HEK293 (cell line): ENCODE results near the gene PIP5K1B.

Source experiments
- CTCF ChIA-PET: fragments of 350-600 bp; formaldehyde crosslinking; extraction: SDS; loops from one replicate; lab custom pipeline; 2021; ENCODE audit warnings: antibody characterized with exemption; lab: Yijun Ruan, JAX
- POLR2A ChIA-PET: fragments of 300-600 bp; formaldehyde crosslinking; extraction: SDS; loops from one replicate; lab custom pipeline; 2020; ENCODE audit warnings: antibody characterized with exemption, inconsistent platforms; lab: Yijun Ruan, JAX
- H3K27ac ChIP-seq: fragments of 200-500 bp; sonication (Bioruptor generic); 2 replicates; pipeline ENCODE4 v1.5.1; 2014; ENCODE audit warnings: low read depth, low read length, control low read depth, inconsistent platforms; ENCODE audit errors: extremely low read depth
- H3K36me3 ChIP-seq, 2 experiments: fragments of 200-500 bp in 1 of 2; sonication (Bioruptor generic) in 1 of 2; 1 replicate in 1 of 2; 2 replicates in 1 of 2; pipeline ENCODE4 v1.5.1; 2014 to 2017; ENCODE audit warnings: inconsistent platforms in 2 of 2, low read length in 2 of 2; ENCODE audit not compliant: control insufficient read depth in 2 of 2, insufficient read depth in 1 of 2
- H3K4me1 ChIP-seq: fragments of 200-500 bp; sonication (Bioruptor generic); 2 replicates; pipeline ENCODE4 v1.5.1; 2014; ENCODE audit warnings: mild to moderate bottlenecking, low read length, inconsistent platforms; ENCODE audit not compliant: control insufficient read depth, insufficient read depth
- H3K4me3 ChIP-seq: 2 replicates; pipeline ENCODE4 v1.5.1; 2011; ENCODE audit warnings: low read depth, mild to moderate bottlenecking, control low read depth, low read length, moderate library complexity
- H3K9me3 ChIP-seq: fragments of 200-500 bp; sonication (Bioruptor generic); 2 replicates; pipeline ENCODE4 v1.5.1; 2014; ENCODE audit warnings: low read depth, low read length, inconsistent platforms; ENCODE audit not compliant: control insufficient read depth, insufficient read depth
- INSM2 ChIP-seq: fragments of 450-650 bp; formaldehyde crosslinking; IDR thresholded peaks from 2 replicates; pipeline ENCODE4 v1.5.1; 2016; ENCODE audit warnings: missing biosample characterization, missing genetic modification characterization
- KLF7 ChIP-seq: fragments of 450-650 bp; formaldehyde crosslinking; IDR thresholded peaks from 2 replicates; pipeline ENCODE4 v1.5.1; 2016; ENCODE audit warnings: missing biosample characterization, missing genetic modification characterization, borderline replicate concordance
- KLF8 ChIP-seq: fragments of 450-650 bp; formaldehyde crosslinking; IDR thresholded peaks from 2 replicates; pipeline ENCODE4 v1.5.1; 2016; ENCODE audit warnings: missing biosample characterization, missing genetic modification characterization
- YY2 ChIP-seq: fragments of 450-650 bp; formaldehyde crosslinking; IDR thresholded peaks from 2 replicates; pipeline ENCODE4 v1.5.1; 2016; ENCODE audit warnings: missing biosample characterization, missing genetic modification characterization
- ZBTB17 ChIP-seq: fragments of 450-650 bp; formaldehyde crosslinking; IDR thresholded peaks from 2 replicates; pipeline ENCODE4 v1.5.1; 2016; ENCODE audit warnings: missing biosample characterization, missing genetic modification characterization
- ZBTB21 ChIP-seq: fragments of 450-650 bp; formaldehyde crosslinking; IDR thresholded peaks from 2 replicates; pipeline ENCODE4 v1.5.1; 2017; ENCODE audit warnings: missing biosample characterization, missing genetic modification characterization
- ZBTB48 ChIP-seq: fragments of 450-650 bp; formaldehyde crosslinking; IDR thresholded peaks from 2 replicates; pipeline ENCODE4 v1.5.1; 2016; ENCODE audit warnings: missing biosample characterization, missing genetic modification characterization
- ZFP69B ChIP-seq: fragments of 450-650 bp; formaldehyde crosslinking; IDR thresholded peaks from 2 replicates; pipeline ENCODE4 v1.5.1; 2016; ENCODE audit warnings: missing biosample characterization, missing genetic modification characterization
- ZNF121 ChIP-seq: fragments of 450-650 bp; formaldehyde crosslinking; IDR thresholded peaks from 2 replicates; pipeline ENCODE4 v1.5.1; 2016; ENCODE audit warnings: missing biosample characterization, missing genetic modification characterization
- ZNF184 ChIP-seq: fragments of 450-650 bp; IDR thresholded peaks from 2 replicates; pipeline ENCODE4 v1.5.1; 2018; ENCODE audit warnings: missing biosample characterization, mild to moderate bottlenecking, missing genetic modification characterization
- ZNF211 ChIP-seq: fragments of 450-650 bp; formaldehyde crosslinking; IDR thresholded peaks from 2 replicates; pipeline ENCODE4 v1.5.1; 2016; ENCODE audit warnings: low read depth, missing biosample characterization, missing genetic modification characterization
- ZNF221 ChIP-seq: fragments of 450-650 bp; formaldehyde crosslinking; IDR thresholded peaks from 2 replicates; pipeline ENCODE4 v1.5.1; 2017; ENCODE audit warnings: missing biosample characterization, missing genetic modification characterization, borderline replicate concordance
- ZNF302 ChIP-seq: fragments of 450-650 bp; formaldehyde crosslinking; IDR thresholded peaks from 2 replicates; pipeline ENCODE4 v1.5.1; 2016; ENCODE audit warnings: missing biosample characterization, missing genetic modification characterization, low read depth
- ZNF311 ChIP-seq: fragments of 450-650 bp; formaldehyde crosslinking; IDR thresholded peaks from 2 replicates; pipeline ENCODE4 v1.5.1; 2017; ENCODE audit warnings: missing biosample characterization, missing genetic modification characterization, borderline replicate concordance
- ZNF350 ChIP-seq: fragments of 450-650 bp; formaldehyde crosslinking; IDR thresholded peaks from 2 replicates; pipeline ENCODE4 v1.5.0; 2017; ENCODE audit warnings: missing biosample characterization, mild to moderate bottlenecking, missing genetic modification characterization
- ZNF394 ChIP-seq: fragments of 450-650 bp; formaldehyde crosslinking; IDR thresholded peaks from 2 replicates; pipeline ENCODE4 v1.5.1; 2016; ENCODE audit warnings: missing biosample characterization, missing genetic modification characterization, mild to moderate bottlenecking, moderate library complexity, borderline replicate concordance
- ZNF404 ChIP-seq: fragments of 450-650 bp; formaldehyde crosslinking; IDR thresholded peaks from 2 replicates; pipeline ENCODE4 v1.5.1; 2017; ENCODE audit warnings: missing biosample characterization, missing genetic modification characterization
- ZNF433 ChIP-seq: fragments of 450-650 bp; formaldehyde crosslinking; IDR thresholded peaks from 2 replicates; pipeline ENCODE4 v1.5.1; 2016; ENCODE audit warnings: missing biosample characterization, missing genetic modification characterization, low read depth
- ZNF488 ChIP-seq: fragments of 450-650 bp; formaldehyde crosslinking; IDR thresholded peaks from 2 replicates; pipeline ENCODE4 v1.5.1; 2016; ENCODE audit warnings: missing biosample characterization, missing genetic modification characterization
- ZNF510 ChIP-seq: fragments of 450-650 bp; formaldehyde crosslinking; IDR thresholded peaks from 2 replicates; pipeline ENCODE4 v1.5.1; 2018; ENCODE audit warnings: mild to moderate bottlenecking, missing genetic modification characterization, missing biosample characterization; ENCODE audit not compliant: insufficient replicate concordance
- ZNF585B ChIP-seq: fragments of 450-650 bp; formaldehyde crosslinking; IDR thresholded peaks from 2 replicates; pipeline ENCODE4 v1.5.1; 2016; ENCODE audit warnings: missing biosample characterization, missing genetic modification characterization
- ZNF621 ChIP-seq: fragments of 450-650 bp; formaldehyde crosslinking; IDR thresholded peaks from 2 replicates; pipeline ENCODE4 v1.5.1; 2017; ENCODE audit warnings: missing biosample characterization, missing genetic modification characterization
- ZNF629 ChIP-seq: fragments of 450-650 bp; formaldehyde crosslinking; IDR thresholded peaks from 2 replicates; pipeline ENCODE4 v1.5.1; 2017; ENCODE audit warnings: missing biosample characterization, missing genetic modification characterization
- ZNF639 ChIP-seq: fragments of 450-650 bp; formaldehyde crosslinking; IDR thresholded peaks from 2 replicates; pipeline ENCODE4 v1.5.1; 2016; ENCODE audit warnings: missing biosample characterization, missing genetic modification characterization
- ZNF707 ChIP-seq: fragments of 450-650 bp; formaldehyde crosslinking; IDR thresholded peaks from 2 replicates; pipeline ENCODE4 v1.5.1; 2016; ENCODE audit warnings: missing biosample characterization, missing genetic modification characterization
- ZSCAN18 ChIP-seq: fragments of 450-650 bp; formaldehyde crosslinking; IDR thresholded peaks from 2 replicates; pipeline ENCODE4 v1.5.1; 2016; ENCODE audit warnings: missing biosample characterization, missing genetic modification characterization
- ZSCAN30 ChIP-seq: fragments of 450-650 bp; IDR thresholded peaks from 2 replicates; pipeline ENCODE4 v1.5.1; 2018; ENCODE audit warnings: missing biosample characterization, mild to moderate bottlenecking, missing genetic modification characterization, moderate library complexity
- TF ChIP-seq, protein P1 (sequence below): fragments of 450-650 bp; IDR thresholded peaks from 2 replicates; pipeline ENCODE4 v1.5.1; 2018; ENCODE audit warnings: missing biosample characterization, missing genetic modification characterization

The PIP5K1B gene

GRCh38 chr9:68851657-68852056 lies 146.6 kb downstream of the PIP5K1B start:
- Histone ChIP-seq H3K4me1 (no peaks in the 10 kb centered on the region), H3K9me3 (no peaks in the 10 kb centered on the region), H3K4me3 (no peak overlapping the region), H3K36me3 (no peaks in the 10 kb centered on the region), H3K27ac (no peak overlapping the region)
- no peak for TF ChIP-seq ZNF433 (tag by site-specific recombination)
- no peak for TF ChIP-seq ZSCAN30 (tag by site-specific recombination)
- no peak for TF ChIP-seq ZNF510 (tag by site-specific recombination)
- TF ChIP-seq ZNF404 = no peak
- TF ChIP-seq ZNF394 = no peak
- TF ChIP-seq ZBTB21 = no peak
- TF ChIP-seq ZNF311 (tag by site-specific recombination) = no peak
- CTCF ChIA-PET = no interaction called here
- POLR2A ChIA-PET = no interaction called here

DNA sequence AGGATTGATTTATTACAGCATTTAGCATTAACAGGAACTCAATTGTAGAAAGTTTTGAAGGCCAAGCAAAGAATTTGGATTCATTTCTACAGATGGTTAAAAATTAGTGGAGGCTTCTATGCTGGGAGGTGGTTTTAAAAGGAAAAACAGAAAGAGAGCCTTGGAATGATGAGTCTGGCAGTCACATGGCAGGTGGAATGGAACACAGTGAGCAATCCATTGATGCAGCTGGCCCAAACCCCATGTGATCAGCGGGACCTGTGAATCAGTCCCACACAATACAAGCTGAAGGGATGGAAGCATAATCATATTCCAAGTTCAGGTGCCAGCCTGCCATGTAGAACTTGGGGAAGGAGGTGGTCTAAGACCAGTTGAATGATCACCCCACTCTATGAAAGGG lies 147.9 kb downstream of the PIP5K1B start:
- Histone ChIP-seq H3K9me3 (no peaks in the 10 kb centered on the region), H3K4me1 (no peaks in the 10 kb centered on the region), H3K36me3 (no peaks in the 10 kb centered on the region), H3K4me3 (no peak overlapping the region), H3K27ac (no peak overlapping the region)
- POLR2A ChIA-PET = no interaction called here
- no peak for TF ChIP-seq ZNF639 (tag by site-specific recombination)
- TF ChIP-seq ZFP69B (tag by site-specific recombination) = no peak
- no peak for TF ChIP-seq ZNF184 (tag by site-specific recombination)
- no peak for TF ChIP-seq YY2 (tag by site-specific recombination)
- TF ChIP-seq ZNF121 (tag by site-specific recombination) = no peak
- TF ChIP-seq KLF7 (tag by site-specific recombination) = no peak
- TF ChIP-seq ZNF350 = no peak
- no peak for TF ChIP-seq ZNF211 (tag by site-specific recombination)
- no peak for TF ChIP-seq ZSCAN18 (tag by site-specific recombination)
- no peak for TF ChIP-seq ZNF488
- no peak for TF ChIP-seq ZBTB48
- TF ChIP-seq, protein P1, sequence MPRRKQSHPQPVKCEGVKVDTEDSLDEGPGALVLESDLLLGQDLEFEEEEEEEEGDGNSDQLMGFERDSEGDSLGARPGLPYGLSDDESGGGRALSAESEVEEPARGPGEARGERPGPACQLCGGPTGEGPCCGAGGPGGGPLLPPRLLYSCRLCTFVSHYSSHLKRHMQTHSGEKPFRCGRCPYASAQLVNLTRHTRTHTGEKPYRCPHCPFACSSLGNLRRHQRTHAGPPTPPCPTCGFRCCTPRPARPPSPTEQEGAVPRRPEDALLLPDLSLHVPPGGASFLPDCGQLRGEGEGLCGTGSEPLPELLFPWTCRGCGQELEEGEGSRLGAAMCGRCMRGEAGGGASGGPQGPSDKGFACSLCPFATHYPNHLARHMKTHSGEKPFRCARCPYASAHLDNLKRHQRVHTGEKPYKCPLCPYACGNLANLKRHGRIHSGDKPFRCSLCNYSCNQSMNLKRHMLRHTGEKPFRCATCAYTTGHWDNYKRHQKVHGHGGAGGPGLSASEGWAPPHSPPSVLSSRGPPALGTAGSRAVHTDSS = no peak
- CTCF ChIA-PET = interaction anchor here (0.6 to 0.9 kb wide), 2 partner anchors 9 to 183 kb away, joined by 3 read pairs; no protein-coding TSS in a partner anchor

DNA sequence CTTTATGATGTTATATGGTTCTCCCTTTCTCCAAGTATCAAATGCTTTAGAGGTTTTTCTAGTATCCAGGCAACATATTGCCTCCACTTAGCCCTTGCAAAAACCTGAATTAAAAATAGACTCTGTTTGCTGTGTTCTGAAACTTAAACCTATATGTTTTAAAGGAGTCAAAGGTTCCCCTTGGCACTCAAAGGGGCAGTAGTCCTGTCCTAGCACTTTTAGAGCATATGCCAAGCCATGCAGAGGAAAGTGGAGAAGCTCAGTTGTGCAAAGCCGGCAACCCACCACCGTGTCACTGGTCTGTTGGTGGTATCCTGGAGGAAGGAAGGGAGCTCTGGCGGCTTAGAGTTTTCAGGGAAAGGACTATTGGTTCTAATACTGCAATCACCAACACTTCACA lies 154.3 kb downstream of the PIP5K1B start:
- ChIA-PET POLR2A (no interaction called here), CTCF (interaction anchor here (1.4 to 1.6 kb wide), 2 partner anchors 14 to 276 kb away, joined by 4 to 8 read pairs; no protein-coding TSS in a partner anchor)
- TF ChIP-seq KLF8 (no peak), ZNF121 (tag by site-specific recombination) (no peak), ZNF585B (tag by site-specific recombination) (no peak), ZNF311 (tag by site-specific recombination) (no peak), ZBTB17 (tag by site-specific recombination) (no peak), ZNF211 (tag by site-specific recombination) (no peak), ZNF302 (no peak), ZNF221 (tag by site-specific recombination) (no peak), INSM2 (tag by site-specific recombination) (no peak), ZNF621 (tag by site-specific recombination) (no peak), ZNF629 (tag by site-specific recombination) (no peak), ZNF707 (tag by site-specific recombination) (no peak)

More for the DNA sequence above, 154.3 kb downstream of the PIP5K1B start:
- no peaks in the 10 kb centered on the region for H3K4me1 ChIP-seq
- H3K36me3 ChIP-seq = no peaks in the 10 kb centered on the region
- no peak overlapping the region for H3K27ac ChIP-seq
- no peak overlapping the region for H3K4me3 ChIP-seq
- no peaks in the 10 kb centered on the region for H3K9me3 ChIP-seq
